Loucy (cell line): ENCODE data around the gene SPATA33.
"Not testable (repeated sequence)": the region's sequence is repeated elsewhere in the genome, so short reads cannot be mapped to it uniquely, and the experiment has no call there.

Source experiments
- CTCF ChIP-seq: fragments of 200-600 bp; sonication (generic); conservative IDR thresholded peaks from 2 replicates; pipeline ENCODE4 v1.5.1; 2014; ENCODE audit warnings: mild to moderate bottlenecking, antibody characterized with exemption, low read length
- EZH2phosphoT487 ChIP-seq: fragments of 200-600 bp; IDR thresholded peaks from 2 replicates; pipeline ENCODE4 v1.6.1; 2018; ENCODE audit warnings: antibody characterized with exemption, mild to moderate bottlenecking, moderate library complexity, borderline replicate concordance

GRCh38 chr16:89699629-89700099 lies 42.0 kb downstream of the SPATA33 start:
- TF ChIP-seq CTCF, EZH2phosphoT487: not testable (repeated sequence)
